OCI-LY7 (cell line): Measurements from ENCODE around the gene C2CD4A.

Experiments
- CTCF ChIP-seq: fragments of 200-600 bp; sonication (generic); conservative IDR thresholded peaks from 2 replicates; pipeline ENCODE4 v1.5.1; 2014; ENCODE audit warnings: mild to moderate bottlenecking, antibody characterized with exemption, low read length, moderate library complexity, mixed read lengths
- EZH2phosphoT487 ChIP-seq: fragments of 200-600 bp; sonication (generic); IDR thresholded peaks from 2 replicates; pipeline ENCODE4 v1.6.1; 2018; ENCODE audit warnings: low read depth, borderline replicate concordance, mild to moderate bottlenecking, mixed run types, antibody characterized with exemption, low read length, moderate library complexity, mixed read lengths

DNA sequence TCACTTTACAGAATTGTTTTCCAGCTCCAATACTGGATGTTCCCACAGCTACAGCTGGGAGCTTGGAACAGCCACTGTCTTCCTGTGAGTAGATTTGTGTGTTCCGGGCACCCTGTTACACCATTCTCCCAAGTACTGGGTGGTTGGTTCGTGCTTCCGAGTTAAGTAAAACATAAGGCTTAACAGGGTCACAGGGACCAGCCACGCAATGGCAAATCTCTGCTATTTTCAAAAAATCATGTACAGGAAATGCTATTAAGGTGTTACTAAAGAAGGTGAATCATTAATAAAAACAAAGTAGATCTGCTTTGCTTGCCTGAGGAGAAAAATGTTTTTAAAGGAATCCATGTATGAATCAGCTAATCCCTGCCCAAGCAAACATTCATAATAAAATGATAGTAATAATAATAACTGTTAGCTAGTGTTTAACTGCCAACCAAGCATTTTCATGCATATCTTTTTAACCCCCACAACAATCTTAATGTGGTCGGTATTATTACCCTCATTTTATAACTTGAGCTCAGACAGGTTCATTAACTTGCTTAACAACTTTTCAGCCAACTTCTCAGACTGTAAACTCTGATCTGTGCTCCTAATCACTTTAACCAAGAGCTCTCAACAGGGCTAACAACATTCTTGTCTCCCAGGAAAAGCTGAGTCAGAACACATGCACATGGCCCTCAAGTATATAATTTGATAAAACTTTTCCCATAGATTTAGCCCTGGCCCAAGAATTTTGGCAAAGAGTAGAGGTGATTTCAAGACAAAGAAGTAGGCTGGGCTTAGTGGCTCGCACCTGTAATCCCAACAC is 2.7 kb upstream of the C2CD4A start:
- TF ChIP-seq CTCF (no peak), EZH2phosphoT487 (no peak)
